AG09319 (cell line): ENCODE data around the gene BPHL.

Experiments
- DNase-seq: peaks from one replicate; pipeline ENCODE4 v3.0.0-alpha.2; 2010; ENCODE audit warnings: low read depth; ENCODE audit errors: extremely low read depth
- TF ChIP-seq, protein P1 (sequence below): IDR thresholded peaks from 2 replicates; pipeline ENCODE4 v1.5.1; 2011; ENCODE audit warnings: low read depth, mild to moderate bottlenecking, inconsistent platforms, low read length, moderate library complexity

Gene BPHL

DNA sequence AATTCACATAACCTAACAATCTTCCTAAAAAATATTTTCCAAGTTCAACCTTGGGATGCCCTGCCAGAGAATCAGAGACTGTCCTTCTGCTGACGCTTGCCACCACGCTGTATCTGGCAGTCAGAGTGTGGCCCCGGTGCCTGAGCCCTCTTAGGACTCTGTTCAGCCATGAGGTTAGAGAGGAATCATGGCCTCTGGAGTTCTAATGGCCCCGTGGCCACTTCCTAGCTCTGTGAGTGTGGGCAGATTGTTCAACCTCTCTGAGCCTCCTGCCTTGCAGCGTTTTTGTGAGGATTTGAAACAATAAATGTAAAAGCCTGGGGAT lies 2.2 kb downstream of the BPHL start:
- DNase-seq = no peak
- TF ChIP-seq, protein P1, sequence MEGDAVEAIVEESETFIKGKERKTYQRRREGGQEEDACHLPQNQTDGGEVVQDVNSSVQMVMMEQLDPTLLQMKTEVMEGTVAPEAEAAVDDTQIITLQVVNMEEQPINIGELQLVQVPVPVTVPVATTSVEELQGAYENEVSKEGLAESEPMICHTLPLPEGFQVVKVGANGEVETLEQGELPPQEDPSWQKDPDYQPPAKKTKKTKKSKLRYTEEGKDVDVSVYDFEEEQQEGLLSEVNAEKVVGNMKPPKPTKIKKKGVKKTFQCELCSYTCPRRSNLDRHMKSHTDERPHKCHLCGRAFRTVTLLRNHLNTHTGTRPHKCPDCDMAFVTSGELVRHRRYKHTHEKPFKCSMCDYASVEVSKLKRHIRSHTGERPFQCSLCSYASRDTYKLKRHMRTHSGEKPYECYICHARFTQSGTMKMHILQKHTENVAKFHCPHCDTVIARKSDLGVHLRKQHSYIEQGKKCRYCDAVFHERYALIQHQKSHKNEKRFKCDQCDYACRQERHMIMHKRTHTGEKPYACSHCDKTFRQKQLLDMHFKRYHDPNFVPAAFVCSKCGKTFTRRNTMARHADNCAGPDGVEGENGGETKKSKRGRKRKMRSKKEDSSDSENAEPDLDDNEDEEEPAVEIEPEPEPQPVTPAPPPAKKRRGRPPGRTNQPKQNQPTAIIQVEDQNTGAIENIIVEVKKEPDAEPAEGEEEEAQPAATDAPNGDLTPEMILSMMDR = no peak

DNA sequence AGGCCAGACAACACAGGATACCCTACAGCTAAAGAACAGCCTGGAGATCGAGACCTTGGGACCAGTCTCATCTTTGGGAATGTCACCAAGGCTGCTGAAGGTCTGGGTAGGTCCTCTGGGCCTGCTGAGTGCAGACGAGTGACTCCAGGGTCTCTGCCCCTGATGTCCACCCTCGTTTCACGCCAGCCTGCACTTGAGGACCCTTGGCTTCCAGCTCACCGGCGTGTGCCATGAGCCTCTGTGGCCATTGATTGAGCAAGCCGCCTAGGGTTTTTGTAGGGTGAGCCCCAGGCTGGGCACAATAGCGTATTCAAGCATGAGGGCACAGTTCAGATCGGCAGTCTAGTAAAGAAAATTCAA lies 4.3 kb downstream of the BPHL start:
- no peak for DNase-seq
- TF ChIP-seq, protein P1 = no peak

DNA sequence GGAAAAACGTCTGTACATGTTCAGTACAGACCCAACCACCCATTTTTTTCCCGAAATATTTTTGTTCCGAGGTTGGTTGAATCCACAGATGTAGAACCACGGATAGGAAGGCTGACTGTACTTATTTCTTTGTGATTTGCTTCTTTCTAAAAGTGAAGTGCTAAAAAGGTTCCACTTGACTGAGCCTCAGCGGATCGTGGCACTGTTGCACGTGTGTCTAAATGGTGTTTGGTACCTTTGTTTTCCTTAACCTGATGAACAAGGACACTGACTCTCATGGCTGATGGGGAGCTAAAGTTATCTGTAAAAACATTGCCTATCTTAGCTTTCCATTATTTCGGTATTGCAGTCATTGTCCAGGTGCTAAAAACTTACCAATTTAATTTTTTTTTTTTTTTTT lies 6.2 kb downstream of the BPHL start:
- TF ChIP-seq, protein P1 = no peak
- no peak for DNase-seq

DNA sequence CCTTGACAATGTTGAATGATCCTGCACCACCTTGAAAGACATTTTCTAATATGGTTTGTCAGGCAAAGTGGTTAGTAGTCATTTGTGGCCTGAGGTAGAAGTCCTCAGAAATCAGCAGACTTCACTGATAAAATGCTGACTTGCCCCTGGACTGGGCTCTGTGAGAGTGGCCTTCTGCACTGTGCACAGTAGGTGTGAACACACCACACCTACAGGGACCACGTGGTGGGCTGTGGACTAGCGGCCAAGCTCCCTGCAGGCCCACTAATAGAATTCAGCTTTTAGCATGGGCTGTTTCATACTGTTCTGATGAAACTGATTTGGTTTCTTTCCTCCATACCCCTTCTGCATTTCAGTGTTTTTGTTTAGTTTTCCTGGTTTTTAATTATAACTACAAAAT lies 7.3 kb downstream of the BPHL start:
- DNase-seq = no peak
- TF ChIP-seq, protein P1 = no peak

DNA sequence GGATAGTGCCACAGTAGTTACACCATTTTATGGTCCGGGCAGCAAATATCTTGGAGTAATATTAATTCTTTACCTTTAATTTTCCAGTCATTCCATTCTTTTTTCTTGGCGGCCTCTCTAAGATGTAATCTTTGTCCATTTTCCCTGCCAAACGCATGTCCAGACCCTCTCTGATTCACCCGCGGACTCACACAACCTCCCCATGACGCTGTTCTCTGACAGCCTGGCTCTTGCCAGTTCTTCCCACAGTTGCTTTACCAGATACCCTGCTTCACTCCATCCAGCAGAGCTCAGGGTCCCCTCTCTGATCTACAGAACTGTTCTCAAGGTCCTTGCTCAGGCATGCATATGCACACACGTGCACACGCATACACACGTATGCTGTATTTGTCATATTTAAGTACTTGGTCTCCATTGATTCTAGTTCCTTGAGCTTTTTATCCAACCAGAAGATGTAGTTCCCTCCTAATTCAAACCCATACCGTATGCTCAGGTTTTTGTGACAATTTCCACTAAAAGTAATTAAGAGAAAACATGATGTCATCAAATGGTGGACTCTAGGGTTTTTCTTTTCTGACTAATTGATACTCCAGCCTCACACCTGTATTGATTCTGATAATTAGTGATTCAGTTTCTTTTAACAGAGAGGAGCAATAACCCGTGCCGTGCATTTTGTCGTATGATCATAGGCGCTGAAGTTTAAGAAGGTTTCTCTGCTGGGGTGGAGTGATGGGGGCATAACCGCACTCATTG lies 10.0 kb downstream of the BPHL start:
- no peak for DNase-seq
- TF ChIP-seq, protein P1 = no peak

DNA sequence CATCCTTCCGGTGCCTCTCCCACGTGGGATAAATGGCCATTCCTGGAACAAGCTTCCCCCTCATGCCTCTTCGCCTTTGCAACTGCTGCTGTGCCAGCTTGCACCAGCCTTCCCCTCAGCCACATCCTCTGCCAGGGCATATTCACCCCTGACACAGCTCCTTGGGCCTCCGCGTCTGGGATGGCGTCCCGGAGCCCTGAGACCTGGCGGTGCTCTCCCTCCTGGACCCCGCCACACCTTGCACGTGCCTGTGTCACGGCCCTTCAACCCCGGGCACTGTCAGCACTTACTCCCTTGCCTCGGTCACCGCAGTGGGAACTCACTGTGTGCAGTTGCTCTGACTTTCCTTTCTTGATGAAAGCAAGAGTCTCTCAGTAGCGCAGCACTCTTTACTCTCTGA lies 13.2 kb downstream of the BPHL start:
- TF ChIP-seq, protein P1 = no peak
- no peak for DNase-seq

DNA sequence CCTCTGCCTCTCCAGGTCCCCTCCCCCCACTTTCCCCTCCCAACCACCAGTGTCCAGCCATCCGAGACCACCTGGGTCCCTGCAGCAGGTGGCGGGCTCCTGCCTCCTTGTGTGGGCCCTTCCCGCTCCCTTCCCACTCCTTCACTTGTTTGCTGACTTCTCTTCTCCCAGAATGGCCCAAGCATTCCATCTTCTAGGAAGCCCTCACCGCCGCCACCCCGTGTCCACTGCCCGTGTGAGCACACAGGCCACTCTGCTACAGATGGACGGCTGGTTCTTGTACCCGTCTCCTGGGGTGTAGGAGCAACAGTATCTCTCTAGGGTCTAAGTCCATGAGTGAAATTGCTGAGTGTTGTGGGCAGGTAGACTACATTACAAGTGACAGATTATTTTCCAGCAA lies 15.0 kb downstream of the BPHL start:
- TF ChIP-seq, protein P1 = no peak
- DNase-seq = no peak
